ENCODE results near the gene GALNTL6. TPM values are rescaled to one million over a fixed set of nuclear protein-coding genes. Genes with fewer than 3 reads are reported as not detected.

GALNTL6 gene
- total RNA-seq, 1 donor from 2014 or later = not detected

GRCh38 chr4:171920901-171921300 is 107.7 kb downstream of the GALNTL6 start:
- Histone ChIP-seq H3K4me3 (no peak overlapping the region), H3K9me3 (replicated peaks) (no peaks in the 10 kb centered on the region), H3K36me3 (no peaks in the 10 kb centered on the region), H3K4me1 (no peaks in the 10 kb centered on the region), H3K27me3 (ENCODE audit: low read depth) (no peaks in the 10 kb centered on the region), H3K27ac (replicated peaks) (no peak overlapping the region)
- TF ChIP-seq, protein P1, sequence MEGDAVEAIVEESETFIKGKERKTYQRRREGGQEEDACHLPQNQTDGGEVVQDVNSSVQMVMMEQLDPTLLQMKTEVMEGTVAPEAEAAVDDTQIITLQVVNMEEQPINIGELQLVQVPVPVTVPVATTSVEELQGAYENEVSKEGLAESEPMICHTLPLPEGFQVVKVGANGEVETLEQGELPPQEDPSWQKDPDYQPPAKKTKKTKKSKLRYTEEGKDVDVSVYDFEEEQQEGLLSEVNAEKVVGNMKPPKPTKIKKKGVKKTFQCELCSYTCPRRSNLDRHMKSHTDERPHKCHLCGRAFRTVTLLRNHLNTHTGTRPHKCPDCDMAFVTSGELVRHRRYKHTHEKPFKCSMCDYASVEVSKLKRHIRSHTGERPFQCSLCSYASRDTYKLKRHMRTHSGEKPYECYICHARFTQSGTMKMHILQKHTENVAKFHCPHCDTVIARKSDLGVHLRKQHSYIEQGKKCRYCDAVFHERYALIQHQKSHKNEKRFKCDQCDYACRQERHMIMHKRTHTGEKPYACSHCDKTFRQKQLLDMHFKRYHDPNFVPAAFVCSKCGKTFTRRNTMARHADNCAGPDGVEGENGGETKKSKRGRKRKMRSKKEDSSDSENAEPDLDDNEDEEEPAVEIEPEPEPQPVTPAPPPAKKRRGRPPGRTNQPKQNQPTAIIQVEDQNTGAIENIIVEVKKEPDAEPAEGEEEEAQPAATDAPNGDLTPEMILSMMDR (IDR thresholded peaks at IDR 0.05; ENCODE audit: borderline replicate concordance) = no peak
- intact Hi-C loops (cut with micrococcal nuclease) = no loop called here
- no peak for DNase-seq

- H3K27me3 ChIP-seq (ENCODE audit: low read depth) = no peaks in the 10 kb centered on the region
These were observed 111.7 kb downstream of the GALNTL6 start for GRCh38 chr4:171924746-171925376.

GRCh38 chr4:171928336-171928735 is 115.1 kb downstream of the GALNTL6 start:
- Histone ChIP-seq H3K4me3 (no peak overlapping the region), H3K27ac (replicated peaks) (no peak overlapping the region), H3K4me1 (no peaks in the 10 kb centered on the region), H3K36me3 (no peaks in the 10 kb centered on the region), H3K27me3 (ENCODE audit: low read depth) (no peaks in the 10 kb centered on the region), H3K9me3 (replicated peaks) (no peaks in the 10 kb centered on the region)
- intact Hi-C loops (cut with micrococcal nuclease) = no loop called here
- DNase-seq = no peak
- TF ChIP-seq, protein P1 (IDR thresholded peaks at IDR 0.05; ENCODE audit: borderline replicate concordance) = no peak

More at GRCh38 chr4:171924746-171925376, 111.7 kb downstream of the GALNTL6 start:
- no peaks in the 10 kb centered on the region for H3K4me1 ChIP-seq
- TF ChIP-seq, protein P1 (IDR thresholded peaks at IDR 0.05; ENCODE audit: borderline replicate concordance) = no peak
- no peak overlapping the region for H3K4me3 ChIP-seq
- DNase-seq = no peak
- no peak overlapping the region for H3K27ac ChIP-seq (replicated peaks)
- intact Hi-C loops (cut with micrococcal nuclease) = no loop called here
- H3K9me3 ChIP-seq (replicated peaks) = no peaks in the 10 kb centered on the region
- H3K36me3 ChIP-seq = no peaks in the 10 kb centered on the region

DNA sequence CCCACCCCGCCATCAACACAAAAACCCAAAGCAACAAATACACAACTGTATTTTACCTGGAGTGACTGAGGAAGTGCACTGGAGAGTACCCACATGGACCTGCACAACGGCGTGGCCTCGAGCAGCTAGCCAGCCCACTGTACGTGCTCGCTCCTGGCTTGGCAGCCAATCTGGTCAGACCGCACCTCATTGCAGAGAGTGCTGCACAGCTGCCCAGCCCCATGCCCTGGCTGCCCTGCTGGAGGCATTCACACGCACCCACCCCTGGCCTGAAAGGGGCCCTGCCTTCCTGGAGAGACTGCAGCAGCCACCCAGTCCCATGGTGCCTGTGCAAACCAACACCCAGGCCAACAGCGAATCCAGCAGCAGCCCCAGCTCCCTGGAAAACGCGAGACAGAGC is 116.3 kb downstream of the GALNTL6 start:
- no peaks in the 10 kb centered on the region for H3K4me1 ChIP-seq
- H3K4me3 ChIP-seq = no peak overlapping the region
- no peak overlapping the region for H3K27ac ChIP-seq (replicated peaks)
- H3K36me3 ChIP-seq = no peaks in the 10 kb centered on the region
- no peaks in the 10 kb centered on the region for H3K27me3 ChIP-seq (ENCODE audit: low read depth)
- no peaks in the 10 kb centered on the region for H3K9me3 ChIP-seq (replicated peaks)
- DNase-seq = no peak
- intact Hi-C loops (cut with micrococcal nuclease) = no loop called here
- TF ChIP-seq, protein P1 (IDR thresholded peaks at IDR 0.05; ENCODE audit: borderline replicate concordance) = no peak

GRCh38 chr4:171929907-171930306 is 116.7 kb downstream of the GALNTL6 start:
- H3K9me3 ChIP-seq (replicated peaks) = no peaks in the 10 kb centered on the region
- no peaks in the 10 kb centered on the region for H3K4me1 ChIP-seq
- no peak overlapping the region for H3K4me3 ChIP-seq
- no peaks in the 10 kb centered on the region for H3K27me3 ChIP-seq (ENCODE audit: low read depth)
- no peaks in the 10 kb centered on the region for H3K36me3 ChIP-seq
- DNase-seq = no peak
- TF ChIP-seq, protein P1 (IDR thresholded peaks at IDR 0.05; ENCODE audit: borderline replicate concordance) = no peak
- intact Hi-C loops (cut with micrococcal nuclease) = no loop called here
- no peak overlapping the region for H3K27ac ChIP-seq (replicated peaks)

Data from left ventricle myocardium inferior (tissue), 1 donor.